Epithelial cell of proximal tubule (primary cell): Measurements from ENCODE around the gene C15orf40. TPM values are rescaled to one million over a fixed set of nuclear protein-coding genes. Genes with fewer than 3 reads are reported as not detected.

Experiments
- DNase-seq: peaks from one replicate; pipeline ENCODE4 v3.0.0-alpha.2; 2011; ENCODE audit warnings: low read depth
- H3K4me3 ChIP-seq: 2 replicates; pipeline ENCODE4 v1.5.1; 2011; ENCODE audit warnings: low read depth, mild to moderate bottlenecking, low read length
- total RNA-seq: library from RNA; depleted of rRNA; stranded (reverse); fragments of >200 nt; gene quantifications from 2 replicates; pipeline ENCODE4 v1.2.3, GENCODE V29; 2015
- TF ChIP-seq, protein P1 (sequence below): conservative IDR thresholded peaks from 2 replicates; pipeline ENCODE4 v1.5.1; 2012; ENCODE audit warnings: low read depth, mild to moderate bottlenecking, low read length

The C15orf40 gene
- total RNA-seq, 1 donor from 2014 or later, result 19.2 TPM

DNA sequence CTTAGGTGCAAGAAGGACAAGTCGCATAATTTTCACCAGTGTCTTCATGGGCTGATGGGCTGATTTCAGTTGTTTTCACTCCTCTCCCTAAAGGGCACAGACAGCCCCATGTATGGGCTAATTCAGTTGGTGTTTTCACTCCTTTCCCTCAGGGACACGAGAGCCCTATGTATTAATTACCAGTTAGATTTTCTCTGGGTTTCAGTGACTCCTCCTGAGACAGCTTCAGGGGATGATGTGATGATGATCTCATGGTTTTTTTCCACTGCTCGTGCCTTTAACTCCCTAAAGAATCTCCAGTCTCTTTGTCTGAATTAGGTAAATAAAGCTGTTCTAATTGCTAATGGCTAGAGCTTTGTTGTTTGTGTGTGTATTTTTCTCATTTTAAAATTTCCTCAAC is 15.5 kb downstream of the C15orf40 start:
- DNase-seq, result no peak
- no peak overlapping the region for H3K4me3 ChIP-seq
- TF ChIP-seq, protein P1, sequence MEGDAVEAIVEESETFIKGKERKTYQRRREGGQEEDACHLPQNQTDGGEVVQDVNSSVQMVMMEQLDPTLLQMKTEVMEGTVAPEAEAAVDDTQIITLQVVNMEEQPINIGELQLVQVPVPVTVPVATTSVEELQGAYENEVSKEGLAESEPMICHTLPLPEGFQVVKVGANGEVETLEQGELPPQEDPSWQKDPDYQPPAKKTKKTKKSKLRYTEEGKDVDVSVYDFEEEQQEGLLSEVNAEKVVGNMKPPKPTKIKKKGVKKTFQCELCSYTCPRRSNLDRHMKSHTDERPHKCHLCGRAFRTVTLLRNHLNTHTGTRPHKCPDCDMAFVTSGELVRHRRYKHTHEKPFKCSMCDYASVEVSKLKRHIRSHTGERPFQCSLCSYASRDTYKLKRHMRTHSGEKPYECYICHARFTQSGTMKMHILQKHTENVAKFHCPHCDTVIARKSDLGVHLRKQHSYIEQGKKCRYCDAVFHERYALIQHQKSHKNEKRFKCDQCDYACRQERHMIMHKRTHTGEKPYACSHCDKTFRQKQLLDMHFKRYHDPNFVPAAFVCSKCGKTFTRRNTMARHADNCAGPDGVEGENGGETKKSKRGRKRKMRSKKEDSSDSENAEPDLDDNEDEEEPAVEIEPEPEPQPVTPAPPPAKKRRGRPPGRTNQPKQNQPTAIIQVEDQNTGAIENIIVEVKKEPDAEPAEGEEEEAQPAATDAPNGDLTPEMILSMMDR, result no peak

DNA sequence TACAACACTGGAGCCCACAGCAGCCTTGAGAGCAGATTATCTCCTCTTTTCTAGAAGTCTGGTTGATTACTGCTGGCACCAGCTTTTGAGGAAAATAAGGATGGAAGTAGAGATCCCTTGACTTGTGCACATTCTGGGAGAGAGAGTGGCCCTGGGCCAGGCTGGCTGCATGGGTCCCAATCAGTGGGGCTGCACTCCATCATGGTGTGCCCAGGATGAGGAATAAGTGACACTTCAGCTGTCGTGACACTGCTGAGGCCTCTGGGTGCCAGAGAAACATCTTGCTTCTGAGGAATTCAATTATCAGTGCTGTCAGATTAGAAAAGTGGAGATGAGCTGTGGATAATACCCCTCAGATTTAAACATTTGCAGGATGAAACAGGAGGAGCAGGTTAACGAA is 16.4 kb downstream of the C15orf40 start:
- DNase-seq, result no peak
- TF ChIP-seq, protein P1, result no peak
- no peak overlapping the region for H3K4me3 ChIP-seq

DNA sequence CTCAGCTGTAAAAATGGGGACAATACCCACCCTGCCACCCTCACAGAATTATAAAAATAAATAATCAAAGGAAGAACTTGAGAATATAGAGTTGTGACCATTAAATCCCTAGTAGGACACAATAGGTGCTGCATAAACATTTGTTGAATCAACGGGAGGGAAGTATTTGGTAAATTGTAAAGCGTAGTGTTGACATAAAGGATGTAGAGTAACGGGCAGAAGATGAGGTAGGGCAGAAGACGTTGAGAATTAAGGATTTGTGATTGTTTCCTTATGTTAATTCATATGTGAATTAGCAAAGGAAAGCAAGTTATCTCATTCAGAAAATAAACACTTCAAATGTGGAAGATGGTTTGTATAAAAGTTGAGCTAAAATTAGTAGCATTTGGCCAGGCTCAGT is 18.3 kb downstream of the C15orf40 start:
- TF ChIP-seq, protein P1, result no peak
- no peak overlapping the region for H3K4me3 ChIP-seq
- no peak for DNase-seq

DNA sequence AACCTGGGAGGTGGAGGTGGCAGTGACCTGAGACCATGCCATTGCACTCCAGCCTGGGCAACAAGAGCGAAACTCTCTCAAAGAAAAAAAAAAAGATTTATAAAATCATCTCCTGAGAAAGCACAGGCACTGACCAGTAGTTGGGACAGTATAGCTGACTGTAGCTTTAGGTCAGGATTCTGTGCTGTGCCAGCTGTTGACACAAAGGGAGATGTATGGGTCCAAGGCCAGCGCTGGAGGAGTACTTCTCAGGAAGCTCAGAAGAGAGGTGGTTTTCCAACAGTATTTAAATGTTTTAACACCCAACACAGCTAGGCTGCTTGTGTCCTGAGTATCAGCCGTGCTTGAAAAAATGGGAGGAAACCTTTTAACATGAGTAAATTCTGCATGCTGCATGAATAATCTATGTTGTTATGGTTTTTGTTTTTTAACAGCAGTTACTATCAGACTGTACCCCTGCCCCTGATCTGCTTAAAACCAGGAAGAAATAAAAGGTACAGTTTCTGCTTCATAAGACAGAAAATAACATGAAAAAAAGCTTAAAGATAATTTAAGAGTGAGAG is 18.9 kb downstream of the C15orf40 start:
- DNase-seq, result no peak
- H3K4me3 ChIP-seq, result no peak overlapping the region
- TF ChIP-seq, protein P1, result no peak

DNA sequence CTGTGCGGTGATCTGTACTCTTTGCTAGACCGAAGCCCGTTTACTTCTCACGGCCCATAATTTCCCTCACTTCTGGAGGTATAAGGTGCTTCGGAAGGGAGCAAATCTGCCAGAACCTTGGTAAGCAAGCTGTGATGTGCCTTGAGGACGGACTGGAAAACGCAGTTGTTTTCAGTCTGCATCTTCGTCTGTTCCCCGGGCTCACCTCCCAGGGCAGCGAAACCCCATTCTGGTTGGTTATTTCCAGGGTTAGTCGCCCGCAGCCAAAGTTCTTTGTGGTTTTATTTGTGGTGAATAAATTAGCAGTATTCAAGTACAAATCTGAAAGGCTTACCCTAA is 25.0 kb downstream of the C15orf40 start:
- peak overlapping the region; percentile 89 for H3K4me3 ChIP-seq
- TF ChIP-seq, protein P1, result no peak
- DNase-seq, result no peak

DNA sequence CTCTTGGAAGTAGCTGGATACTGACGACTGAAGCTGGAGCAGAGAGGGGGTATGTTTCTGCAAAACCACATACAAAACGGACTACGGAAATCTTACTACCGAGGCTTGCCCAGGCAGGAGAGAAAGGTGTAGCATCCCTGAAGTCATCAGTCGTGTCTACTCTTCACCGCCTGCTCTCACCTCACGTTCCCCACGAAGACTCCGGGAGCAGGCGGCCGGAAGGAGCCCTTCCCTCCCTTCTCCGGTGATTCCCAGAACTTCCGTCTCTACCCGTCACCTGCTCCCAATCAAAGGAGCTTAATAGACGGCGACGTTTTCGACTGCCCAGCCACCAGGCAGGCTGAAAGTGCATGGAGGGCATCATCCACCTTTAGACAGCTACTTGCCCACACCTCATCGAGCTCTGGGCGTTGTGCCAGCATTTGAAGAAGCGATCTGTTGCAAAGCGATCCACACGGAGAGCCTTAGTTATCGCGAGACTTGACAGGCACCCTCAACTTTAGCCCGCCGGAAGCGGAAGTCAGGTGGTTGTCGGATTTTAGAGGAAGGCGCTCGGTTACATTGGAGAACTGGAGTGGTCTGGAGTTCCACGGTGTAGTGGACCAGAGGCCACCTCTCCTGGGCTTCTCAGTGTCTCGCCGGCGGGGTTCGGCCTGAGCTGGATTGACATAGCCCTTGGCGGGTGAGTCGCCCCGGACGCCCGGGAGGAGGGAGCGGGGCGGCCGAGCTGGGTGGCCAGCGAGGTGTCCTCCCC is 25.6 kb downstream of the C15orf40 start, which contains the start of gene RAMAC:
RAMAC (plus strand) TSS at position 523 of the 754 bp plus-strand sequence. CDS start 2,809 bp downstream, outside the sequence.
- TF ChIP-seq, protein P1, result no peak
- H3K4me3 ChIP-seq, result peak within 1 kb of the TSS; percentile 89
- DNase-seq, result peak; percentile 95

DNA sequence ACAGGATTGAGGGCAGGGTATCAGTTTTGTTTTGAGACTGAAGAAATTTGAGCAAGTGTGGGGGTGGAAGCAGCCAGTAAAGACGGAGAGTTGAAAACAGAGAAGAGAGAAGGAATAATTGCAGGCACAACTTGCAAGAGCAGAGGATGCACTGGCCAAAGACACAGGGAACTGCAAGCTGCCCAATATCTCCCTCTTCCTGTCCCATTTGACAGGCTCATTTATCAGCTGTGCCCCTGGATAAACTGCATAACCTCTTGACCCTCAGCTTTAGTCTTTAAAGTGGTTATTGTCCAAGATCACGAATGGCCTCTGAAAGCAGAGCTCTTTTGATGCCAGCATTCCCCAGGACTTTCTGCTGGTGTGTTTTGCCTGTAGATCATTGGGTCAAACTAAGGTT is 30.5 kb downstream of the C15orf40 start:
- no peak for DNase-seq
- H3K4me3 ChIP-seq, result no peak overlapping the region
- TF ChIP-seq, protein P1, result no peak
